ENCODE measurements around the gene CEP41. TPM values are rescaled to one million over a fixed set of nuclear protein-coding genes. Genes with fewer than 3 reads are reported as not detected.

Gene CEP41
- polyA plus RNA-seq, 1 donor from 2014 or later = 47.0 TPM

GRCh38 chr7:130419658-130420057 lies 21.2 kb downstream of the CEP41 start:
- no peaks in the 10 kb centered on the region for H3K27me3 ChIP-seq (ENCODE audit: insufficient read depth, low read depth, low read length)
- H3K9me2 ChIP-seq (ENCODE audit: insufficient read depth, low read length) = no peaks in the 10 kb centered on the region
- no peak overlapping the region for H3K9ac ChIP-seq (ENCODE audit: low read length)
- H3K9me3 ChIP-seq (ENCODE audit: low read length) = no peaks in the 10 kb centered on the region
- H2AFZ ChIP-seq (ENCODE audit: low read depth, low read length) = no peak overlapping the region
- no peak overlapping the region for H3K4me3 ChIP-seq (ENCODE audit: low read length)
- H3K36me3 ChIP-seq (ENCODE audit: insufficient read depth, low read length) = no peaks in the 10 kb centered on the region
- no peak overlapping the region for H3K27ac ChIP-seq (ENCODE audit: low read length)
- H3F3A ChIP-seq (ENCODE audit: insufficient read depth, low read length, poor library complexity, severe bottlenecking) = no peaks in the 10 kb centered on the region
- H4K20me1 ChIP-seq (ENCODE audit: insufficient read depth) = no peaks in the 10 kb centered on the region
- H3K79me2 ChIP-seq (replicated peaks; ENCODE audit: insufficient read depth, low read length) = peaks cover 18% of the 10 kb centered on the region
- TF ChIP-seq TAF1 (IDR thresholded peaks at IDR 0.05; ENCODE audit: low read depth) = no peak
- TF ChIP-seq MXI1 (conservative IDR thresholded peaks at IDR 0.05; ENCODE audit: poor library complexity, severe bottlenecking) = no peak
- TF ChIP-seq EP300 (conservative IDR thresholded peaks at IDR 0.05; ENCODE audit: poor library complexity, severe bottlenecking) = no peak
- TF ChIP-seq SMC3 (conservative IDR thresholded peaks at IDR 0.05; ENCODE audit: poor library complexity) = no peak
- no peak for TF ChIP-seq POLR2AphosphoS5 (IDR thresholded peaks at IDR 0.05)
- TF ChIP-seq REST (IDR thresholded peaks at IDR 0.05; ENCODE audit: borderline replicate concordance) = no peak
- no peak for TF ChIP-seq CTCF (IDR thresholded peaks at IDR 0.05; ENCODE audit: poor library complexity, severe bottlenecking)
- TF ChIP-seq RAD21 (conservative IDR thresholded peaks at IDR 0.05) = no peak
- H3K4me2 ChIP-seq (ENCODE audit: low read length) = no peak overlapping the region

GRCh38 chr7:130418306-130418705 lies 22.5 kb downstream of the CEP41 start:
- no peak overlapping the region for H2AFZ ChIP-seq (ENCODE audit: low read depth, low read length)
- no peak overlapping the region for H3K4me2 ChIP-seq (ENCODE audit: low read length)
- H3K36me3 ChIP-seq (ENCODE audit: insufficient read depth, low read length) = no peaks in the 10 kb centered on the region
- TF ChIP-seq RAD21 (conservative IDR thresholded peaks at IDR 0.05) = no peak
- TF ChIP-seq EZH2 (IDR thresholded peaks at IDR 0.05; ENCODE audit: borderline replicate concordance, insufficient read depth, low read length, poor library complexity, severe bottlenecking) = no peak
- TF ChIP-seq EP300 (conservative IDR thresholded peaks at IDR 0.05; ENCODE audit: poor library complexity, severe bottlenecking) = no peak
- no peak for TF ChIP-seq POLR2AphosphoS5 (IDR thresholded peaks at IDR 0.05)
- TF ChIP-seq TAF1 (IDR thresholded peaks at IDR 0.05; ENCODE audit: low read depth) = no peak
- TF ChIP-seq CTCF (IDR thresholded peaks at IDR 0.05; ENCODE audit: poor library complexity, severe bottlenecking) = no peak
- TF ChIP-seq REST (IDR thresholded peaks at IDR 0.05; ENCODE audit: borderline replicate concordance) = no peak
- TF ChIP-seq MXI1 (conservative IDR thresholded peaks at IDR 0.05; ENCODE audit: poor library complexity, severe bottlenecking) = no peak
- no peak for TF ChIP-seq SMC3 (conservative IDR thresholded peaks at IDR 0.05; ENCODE audit: poor library complexity)
- H3K79me2 ChIP-seq (replicated peaks; ENCODE audit: insufficient read depth, low read length) = peaks cover 10% of the 10 kb centered on the region
- H3K9me2 ChIP-seq (ENCODE audit: insufficient read depth, low read length) = no peaks in the 10 kb centered on the region
- H3K9me3 ChIP-seq (ENCODE audit: low read length) = no peaks in the 10 kb centered on the region
- H3K27ac ChIP-seq (ENCODE audit: low read length) = no peak overlapping the region
- no peak overlapping the region for H3K9ac ChIP-seq (ENCODE audit: low read length)
- H4K20me1 ChIP-seq (ENCODE audit: insufficient read depth) = no peaks in the 10 kb centered on the region
- H3F3A ChIP-seq (ENCODE audit: insufficient read depth, low read length, poor library complexity, severe bottlenecking) = no peaks in the 10 kb centered on the region
- no peaks in the 10 kb centered on the region for H3K27me3 ChIP-seq (ENCODE audit: insufficient read depth, low read depth, low read length)
- no peak overlapping the region for H3K4me3 ChIP-seq (ENCODE audit: low read length)

Data from neural cell (in vitro differentiated cells).